NCI-H1105 (cell line): ENCODE data around the gene TARS3.

Source experiments
- DNase-seq: peaks from one replicate; lab custom pipeline; 2025; lab: John Stamatoyannopoulos, UW

The TARS3 gene

DNA sequence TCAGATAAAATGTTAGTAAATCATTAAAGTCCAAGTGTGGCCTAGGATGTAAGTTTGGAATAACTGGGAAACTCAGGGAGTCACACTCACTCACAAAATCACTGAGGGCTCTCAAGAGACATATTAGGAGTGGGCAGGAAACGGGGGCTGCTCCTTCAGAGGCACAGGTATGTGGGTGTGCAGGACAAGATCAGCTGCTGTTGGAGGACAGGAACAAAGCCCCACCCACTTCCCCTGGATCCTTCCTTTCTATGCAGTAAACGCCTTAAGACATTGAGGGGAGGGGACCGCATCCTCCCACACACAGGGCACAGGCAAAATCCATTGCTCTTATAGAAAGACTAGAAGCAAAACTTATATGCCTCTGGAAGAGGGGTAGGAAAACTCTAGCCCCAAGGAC lies 102.3 kb downstream of the TARS3 start:
- DNase-seq = no peak

DNA sequence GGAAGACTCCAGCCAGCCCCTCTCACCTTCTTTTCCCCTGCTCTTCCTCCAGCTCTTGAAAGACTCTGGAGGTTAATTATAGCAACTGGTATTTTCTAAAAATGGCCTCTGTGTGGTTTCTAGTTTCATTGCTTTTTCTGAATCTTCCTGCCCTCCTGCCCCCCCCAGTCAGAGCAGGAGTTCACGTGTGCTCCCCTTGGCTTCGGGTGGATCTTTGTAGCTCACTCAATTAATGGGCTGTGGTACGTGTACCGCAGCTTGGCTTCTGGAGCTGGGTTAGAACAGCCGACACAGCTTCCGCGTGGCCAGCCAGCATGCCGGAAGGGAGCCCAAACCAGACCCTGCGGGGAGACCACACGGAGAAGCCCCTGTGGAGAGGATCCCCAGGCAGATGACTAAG lies 103.6 kb downstream of the TARS3 start:
- no peak for DNase-seq

DNA sequence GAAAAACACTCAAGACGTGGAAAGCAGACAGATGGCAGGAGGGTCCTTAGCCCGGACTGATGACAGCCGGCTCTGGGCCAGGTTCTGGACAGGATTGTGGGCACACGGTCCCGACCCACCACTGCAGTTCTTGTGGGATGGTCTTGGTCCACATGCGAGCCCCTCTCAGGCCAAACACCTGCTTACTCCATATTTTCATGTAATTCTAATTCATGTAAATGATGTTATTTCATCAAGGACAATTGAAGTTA lies 104.7 kb downstream of the TARS3 start:
- no peak for DNase-seq

DNA sequence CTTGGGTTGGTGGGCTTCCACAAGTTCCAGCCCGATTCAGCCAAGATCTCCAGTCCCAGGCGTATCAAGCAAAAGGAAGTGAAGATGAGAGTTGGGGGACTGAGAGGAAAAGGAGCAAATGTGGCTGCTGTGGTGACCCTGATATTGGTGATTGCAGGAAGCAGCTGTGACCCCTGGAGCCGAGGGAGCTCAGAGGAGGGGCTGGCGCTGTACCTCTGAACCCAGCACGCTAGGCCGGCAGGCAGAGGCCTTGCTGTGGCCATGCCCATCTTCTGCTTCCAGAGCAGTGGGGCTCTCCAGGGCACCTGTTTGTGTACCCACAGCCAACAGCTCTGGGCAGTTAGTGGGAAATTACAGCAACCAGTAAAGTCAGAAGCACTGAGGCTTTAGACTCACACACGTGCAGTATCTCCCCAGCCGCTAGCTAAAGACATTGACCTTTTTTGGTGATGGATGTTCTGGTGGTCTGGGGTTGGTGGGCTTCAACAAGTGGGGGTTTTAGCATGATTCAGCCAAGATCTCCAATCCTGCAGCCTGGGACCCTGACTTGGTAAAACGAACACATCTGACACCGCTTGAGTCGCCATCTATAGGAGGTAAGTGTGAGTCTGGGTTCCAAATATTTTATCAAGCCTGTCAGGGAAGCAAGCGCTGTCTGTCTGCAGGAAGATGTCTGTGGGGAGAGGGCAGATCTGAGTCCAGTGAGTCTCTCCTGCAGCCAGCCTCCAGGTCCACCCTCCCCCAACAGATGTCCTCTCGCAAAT lies 105.2 kb downstream of the TARS3 start:
- DNase-seq = no peak

DNA sequence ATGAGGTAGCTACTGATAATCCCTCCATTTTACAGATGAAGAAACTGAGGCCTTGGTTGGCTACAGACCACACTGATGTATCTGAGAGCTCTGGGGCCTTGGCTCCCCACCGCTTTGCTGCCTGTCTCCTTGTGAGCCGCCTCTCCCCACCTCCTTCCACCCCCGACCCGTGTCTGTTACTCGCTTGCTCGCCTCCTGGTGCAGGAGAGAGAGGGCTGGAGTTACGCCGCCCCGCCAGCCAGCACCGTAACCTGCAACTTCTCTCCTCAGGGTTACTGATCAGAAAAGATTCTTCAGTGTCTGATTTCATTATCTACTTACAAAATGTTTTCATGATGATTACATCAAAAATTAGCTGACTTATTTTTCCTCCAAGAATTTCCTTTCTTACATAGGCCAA lies 106.2 kb downstream of the TARS3 start:
- DNase-seq = no peak

DNA sequence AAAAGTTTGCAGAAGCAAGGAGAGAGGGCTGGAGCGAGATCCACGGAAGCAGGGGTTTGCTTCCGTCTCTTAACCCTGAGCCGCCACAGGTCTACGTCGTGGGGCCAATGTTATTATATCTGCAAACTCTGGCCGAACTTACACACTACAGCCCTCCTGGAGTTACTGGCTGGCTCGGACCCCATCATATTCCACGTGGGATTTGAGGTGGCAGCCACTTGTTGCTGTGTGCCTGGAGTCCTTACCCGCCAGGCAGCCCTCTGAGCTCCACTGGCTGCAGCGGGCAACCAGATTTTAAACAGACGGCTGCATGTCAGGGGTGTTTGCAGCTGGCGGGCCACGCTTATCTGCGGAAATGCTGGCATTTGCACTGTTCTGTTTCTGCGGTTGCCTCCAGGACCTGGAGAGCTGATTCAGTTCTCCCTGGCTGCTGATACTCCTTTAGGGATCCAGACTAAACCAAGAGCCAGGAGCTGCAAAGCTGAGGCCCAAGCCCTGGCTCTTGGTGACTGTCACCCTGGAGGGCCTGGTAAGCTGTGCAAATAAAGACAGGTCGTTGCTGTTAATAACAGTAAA lies 106.8 kb downstream of the TARS3 start:
- DNase-seq = no peak

DNA sequence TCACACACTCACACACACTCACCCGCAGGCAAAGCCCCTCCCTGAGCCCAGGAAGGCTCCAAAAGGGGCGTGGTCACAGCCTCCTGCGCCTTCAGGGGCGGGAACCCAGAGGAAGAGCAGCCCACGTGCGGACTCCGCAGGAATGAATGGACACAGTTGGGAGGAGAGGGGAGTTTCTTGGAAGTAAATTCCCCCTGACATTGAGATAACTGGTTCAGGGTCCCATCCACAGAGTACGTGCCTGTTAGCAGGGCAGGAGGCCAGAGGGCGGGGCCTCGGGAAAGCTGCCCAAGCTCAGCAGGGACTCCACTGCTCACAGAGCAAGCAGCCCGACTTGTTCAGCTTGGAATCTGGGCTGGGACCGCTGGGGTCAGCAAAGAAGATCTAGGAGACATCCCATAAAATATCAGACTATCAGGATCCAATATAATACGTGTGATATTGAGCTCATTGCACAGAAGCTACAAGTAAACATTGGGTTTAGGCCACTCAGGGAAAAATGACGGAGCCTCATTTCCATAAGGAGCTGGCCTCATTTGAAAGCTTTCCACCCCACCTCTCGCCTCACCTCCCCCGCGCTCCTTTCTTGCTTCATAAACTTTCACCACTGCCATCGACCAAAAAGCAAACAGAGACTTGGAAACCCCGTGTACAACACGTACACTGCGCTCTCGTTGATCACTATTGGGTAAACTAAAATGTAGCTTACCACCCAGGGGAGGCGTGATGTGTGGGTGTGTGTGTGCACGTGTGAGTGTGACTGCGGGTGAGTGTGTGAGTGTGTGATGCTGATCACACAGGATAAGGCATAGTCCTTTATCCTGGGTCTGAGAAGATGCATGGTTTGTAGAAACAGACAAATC lies 108.1 kb downstream of the TARS3 start:
- peak; percentile 14 for DNase-seq

DNA sequence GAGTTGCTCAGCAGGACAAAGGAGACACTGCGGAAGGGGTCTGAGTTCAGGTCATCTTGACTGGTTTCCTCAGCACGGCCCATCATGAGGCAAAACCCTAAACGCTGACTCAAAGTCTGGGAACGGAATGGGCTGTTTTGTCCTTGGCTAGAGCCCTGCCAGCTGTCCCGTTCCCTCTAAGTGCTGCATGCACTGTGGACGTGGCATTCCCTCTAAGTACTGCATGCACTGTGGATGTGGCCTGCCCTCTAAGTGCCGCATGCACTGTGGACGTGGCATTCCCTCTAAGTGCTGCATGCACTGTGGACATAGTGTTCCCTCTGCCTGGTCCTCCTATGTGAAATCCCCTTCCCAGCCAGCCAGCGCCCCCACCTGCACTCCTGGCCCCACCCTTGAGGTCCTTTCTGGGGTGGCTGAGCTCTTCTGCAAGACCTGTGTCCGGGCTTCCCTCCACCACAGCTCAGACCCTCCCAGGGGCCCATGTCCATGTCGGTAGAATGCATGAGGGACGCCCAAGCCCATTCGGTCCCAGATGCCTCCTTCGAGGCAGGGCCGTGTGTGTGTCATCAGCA lies 108.8 kb downstream of the TARS3 start:
- DNase-seq = no peak

DNA sequence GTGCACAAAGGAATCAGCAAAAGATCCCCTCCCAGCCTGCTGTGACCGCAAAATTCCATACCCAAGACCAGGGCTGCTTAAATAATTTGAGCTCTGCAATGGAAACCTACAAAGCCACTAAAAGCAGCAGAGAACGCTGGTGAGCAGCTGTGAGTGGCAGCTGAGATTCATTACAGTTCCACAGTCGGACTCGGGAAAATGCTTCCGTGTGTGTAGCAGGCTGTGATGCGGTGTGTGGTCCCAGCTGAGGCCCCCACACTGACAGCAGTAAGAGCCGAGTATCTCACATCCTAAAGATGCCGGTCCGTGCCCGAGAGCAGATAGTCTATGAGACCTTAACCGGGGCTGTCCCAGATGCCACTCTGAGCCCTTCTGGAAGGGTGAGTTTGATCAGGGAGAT lies 109.5 kb downstream of the TARS3 start:
- DNase-seq = no peak

DNA sequence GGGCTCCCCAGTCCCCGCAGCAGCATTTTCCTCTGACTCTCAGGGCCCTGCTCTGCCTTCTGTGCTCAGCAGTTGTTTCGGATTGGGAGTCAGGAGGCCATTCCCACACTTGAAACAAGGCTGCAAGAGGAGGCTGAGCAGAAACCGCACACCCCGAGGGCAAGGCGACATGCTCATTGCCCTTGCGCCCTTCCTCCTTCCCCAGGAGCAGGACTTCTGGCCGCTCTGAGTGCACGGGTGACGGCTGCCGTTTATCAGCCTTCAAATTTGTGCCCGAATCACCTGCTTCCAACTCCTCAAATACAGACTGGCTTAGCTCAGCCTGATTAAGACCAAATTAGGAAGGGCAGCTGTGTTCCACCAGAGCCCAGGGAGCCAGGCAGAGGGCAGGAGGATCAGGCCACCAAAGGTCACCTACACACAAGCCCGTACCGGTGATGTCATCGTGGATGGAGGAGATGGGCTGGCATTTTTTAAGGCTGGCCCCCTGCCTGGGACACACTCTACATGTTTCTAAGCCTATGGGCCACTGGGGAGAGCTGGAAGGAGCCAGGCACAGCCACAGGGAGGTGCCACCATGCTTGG lies 110.2 kb downstream of the TARS3 start:
- no peak for DNase-seq

DNA sequence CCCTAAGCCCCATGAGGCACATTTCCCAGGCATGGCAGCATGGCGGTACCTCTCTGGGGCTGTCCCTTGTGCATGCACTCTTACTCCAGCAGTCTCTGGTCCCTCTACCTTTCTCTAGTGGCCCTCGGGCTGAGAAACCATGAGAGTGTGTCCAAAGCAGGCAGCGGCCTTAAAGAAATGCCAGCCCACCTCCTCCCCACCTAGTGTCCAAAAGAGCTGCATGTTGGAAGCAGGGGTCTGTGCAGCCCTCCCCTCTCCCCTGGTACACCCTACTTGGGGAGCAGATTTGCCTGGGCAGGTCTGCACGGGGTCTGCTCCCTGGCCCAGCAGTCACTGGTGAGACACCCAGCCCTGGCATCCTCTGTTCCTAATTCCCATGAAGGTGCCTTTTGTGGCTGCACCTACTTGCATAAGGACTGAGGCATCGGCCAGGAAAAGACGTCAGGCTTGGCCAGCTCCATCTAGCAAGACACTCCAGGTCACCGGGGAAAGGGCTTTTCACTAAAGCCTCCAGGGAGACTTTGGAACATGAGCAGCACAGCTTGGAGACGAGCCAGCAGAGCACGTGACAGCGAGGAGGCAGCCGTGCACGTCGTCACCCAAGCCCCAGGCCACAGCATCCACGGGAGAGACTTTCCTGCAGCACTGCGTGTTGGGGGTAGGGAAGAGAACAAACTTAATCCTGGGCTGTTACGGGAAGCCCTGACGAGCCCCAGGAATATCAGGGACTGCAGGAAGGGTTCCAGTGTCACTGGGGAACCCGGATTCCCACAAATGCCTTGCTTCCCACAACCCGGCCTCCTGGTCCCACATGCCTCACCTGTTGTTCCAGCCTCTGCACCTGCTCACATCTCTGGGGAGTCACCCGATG lies 110.9 kb downstream of the TARS3 start:
- peak; percentile 86 for DNase-seq

DNA sequence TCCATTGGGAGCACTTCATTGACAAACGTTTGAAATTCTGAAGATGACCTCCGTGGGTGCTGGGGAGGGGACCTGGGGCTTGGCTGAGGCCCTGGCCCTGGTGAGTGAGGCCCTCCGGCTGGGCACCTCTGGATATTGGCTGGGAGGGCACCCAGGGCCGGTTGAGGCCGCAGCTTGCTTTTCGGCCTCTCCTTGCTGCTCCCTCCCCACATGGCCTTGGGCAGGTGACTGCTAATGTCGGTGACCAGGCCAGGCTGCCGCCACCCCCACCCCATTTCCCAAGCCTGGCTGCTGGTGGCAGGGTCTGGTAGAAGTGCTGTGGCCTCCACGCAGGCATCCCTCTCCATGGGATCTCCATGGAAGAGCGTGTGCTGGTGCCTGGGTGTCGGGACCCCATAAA lies 111.6 kb downstream of the TARS3 start:
- no peak for DNase-seq

DNA sequence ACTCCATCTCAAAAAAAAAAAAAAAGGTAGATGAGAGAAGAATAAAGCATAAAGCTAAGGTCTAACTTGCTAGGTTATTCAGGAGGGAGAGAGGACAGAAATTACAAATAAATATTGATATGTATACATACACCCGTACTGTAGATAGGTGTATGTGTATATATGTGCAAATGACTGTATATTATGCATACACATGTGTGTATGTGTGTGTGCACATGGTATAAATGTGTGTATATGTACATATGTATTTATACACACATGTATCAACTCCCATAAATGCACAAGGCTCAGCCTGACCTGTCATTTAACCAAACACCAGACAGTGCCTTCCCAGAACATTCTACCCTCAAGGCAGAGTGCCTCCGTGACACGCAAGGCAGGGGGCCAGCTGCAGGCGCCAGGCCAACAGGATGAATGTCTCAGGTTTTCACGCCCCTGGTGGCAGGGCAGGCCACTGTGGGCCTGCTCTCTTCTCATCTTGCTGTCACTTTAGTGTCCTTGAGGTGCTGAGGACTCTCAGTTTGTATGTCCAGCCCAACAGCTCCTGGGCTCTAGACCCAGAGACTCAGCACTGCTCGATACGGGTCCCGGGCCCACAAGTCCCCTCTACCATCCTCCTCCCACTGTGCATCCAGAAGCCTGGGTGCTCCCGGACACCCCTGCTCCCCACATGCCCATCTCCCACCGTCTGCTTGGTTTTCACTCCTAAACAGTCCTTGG lies 112.5 kb downstream of the TARS3 start:
- DNase-seq = no peak

DNA sequence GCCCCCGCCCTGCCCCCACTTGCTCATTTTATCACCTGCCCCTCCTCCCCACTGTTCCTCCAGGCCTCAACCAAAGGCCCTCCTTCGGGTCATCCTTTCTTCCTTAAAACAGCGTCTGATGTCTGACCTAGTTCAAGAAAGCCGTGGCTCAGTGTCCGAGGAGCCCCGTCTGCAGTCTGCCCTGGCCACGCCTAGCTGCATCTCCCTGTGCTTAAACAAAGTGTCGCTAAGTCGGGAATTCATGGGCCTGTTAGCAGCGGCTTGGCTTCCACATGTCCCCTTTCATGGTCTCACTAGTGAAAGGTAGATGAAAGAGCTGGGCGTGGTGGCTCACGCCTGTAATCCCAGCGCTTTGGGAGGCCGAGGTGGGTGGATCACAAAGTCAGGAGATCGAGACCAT lies 113.3 kb downstream of the TARS3 start:
- no peak for DNase-seq

DNA sequence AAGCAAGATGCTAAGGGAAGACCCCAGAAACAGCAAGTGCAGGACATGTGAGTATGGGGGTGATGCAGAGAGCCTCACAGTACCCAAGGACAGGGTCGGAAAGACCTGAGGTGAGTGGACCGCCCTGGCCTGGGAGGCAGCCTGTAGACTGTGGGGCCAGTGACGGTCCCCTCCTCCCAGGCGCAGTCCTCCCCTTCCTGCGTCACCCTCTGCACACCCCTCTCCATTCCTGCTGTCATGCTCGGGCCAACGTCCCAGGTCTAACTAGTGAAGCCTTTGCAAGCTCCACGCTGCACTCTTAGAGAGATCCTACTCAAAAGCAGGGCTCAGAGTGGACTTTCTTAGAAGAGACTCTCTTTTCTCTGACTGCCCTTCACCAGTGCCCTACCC lies 113.7 kb downstream of the TARS3 start:
- no peak for DNase-seq

DNA sequence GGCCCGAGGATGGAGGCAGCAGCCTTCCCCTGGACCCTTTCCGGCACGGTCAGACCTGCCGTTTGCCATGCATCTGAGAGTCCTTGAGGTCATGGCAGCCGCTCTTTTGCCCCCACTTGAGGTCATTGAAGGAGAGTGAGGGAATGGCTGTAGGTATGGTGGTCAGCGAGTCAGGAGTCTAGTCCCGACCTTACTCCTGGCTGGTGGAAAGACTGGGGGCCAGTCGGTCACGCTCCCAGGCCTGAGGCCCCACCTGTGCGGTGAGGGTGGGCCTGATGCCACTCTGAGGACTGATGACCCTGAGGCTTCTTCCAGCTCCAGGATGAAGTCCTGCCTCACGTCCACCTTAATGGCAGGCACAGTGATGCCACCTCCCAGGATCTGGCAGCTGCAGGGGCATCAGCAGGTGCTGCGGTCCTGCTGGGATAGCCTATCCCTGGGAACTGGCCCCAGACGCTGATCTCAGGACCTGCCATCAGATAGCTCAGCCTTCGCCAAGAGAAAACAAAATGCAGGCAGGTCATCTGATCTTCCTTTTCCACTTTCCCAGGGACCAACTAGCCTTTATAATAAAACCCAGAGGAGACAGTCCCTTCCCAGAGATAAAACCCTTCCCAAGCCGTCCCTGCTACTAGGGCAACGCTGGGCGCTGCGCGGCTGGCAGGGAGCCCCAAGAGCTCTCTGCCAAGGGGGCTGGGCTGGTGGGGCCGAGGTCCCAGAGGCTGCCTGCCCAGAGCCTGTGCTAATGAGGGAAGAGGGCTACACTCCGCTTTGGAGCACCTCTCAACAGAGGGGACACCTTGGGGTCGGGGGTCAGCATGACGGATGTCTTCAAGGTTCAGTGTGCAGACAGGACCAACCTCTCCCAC lies 114.3 kb downstream of the TARS3 start:
- no peak for DNase-seq

DNA sequence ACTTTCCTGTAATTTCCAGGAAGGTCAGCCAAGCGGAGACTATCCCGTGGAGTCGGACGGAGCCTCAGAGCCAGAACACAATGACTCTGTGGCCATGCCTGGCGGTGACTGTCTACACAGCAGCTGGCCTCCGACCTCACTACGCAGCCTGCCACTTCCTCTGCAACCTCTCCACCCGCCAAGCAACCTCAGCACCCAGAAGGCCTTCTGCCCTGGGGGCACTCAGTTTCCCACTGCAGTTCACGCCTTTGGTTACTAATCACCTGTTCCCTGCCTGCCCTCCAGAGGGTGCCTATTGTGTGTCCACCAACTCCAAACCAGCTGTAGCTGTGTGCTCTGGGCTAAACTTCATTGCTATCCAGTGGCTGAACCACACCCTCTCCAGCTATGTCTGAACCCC lies 116.1 kb downstream of the TARS3 start:
- no peak for DNase-seq

DNA sequence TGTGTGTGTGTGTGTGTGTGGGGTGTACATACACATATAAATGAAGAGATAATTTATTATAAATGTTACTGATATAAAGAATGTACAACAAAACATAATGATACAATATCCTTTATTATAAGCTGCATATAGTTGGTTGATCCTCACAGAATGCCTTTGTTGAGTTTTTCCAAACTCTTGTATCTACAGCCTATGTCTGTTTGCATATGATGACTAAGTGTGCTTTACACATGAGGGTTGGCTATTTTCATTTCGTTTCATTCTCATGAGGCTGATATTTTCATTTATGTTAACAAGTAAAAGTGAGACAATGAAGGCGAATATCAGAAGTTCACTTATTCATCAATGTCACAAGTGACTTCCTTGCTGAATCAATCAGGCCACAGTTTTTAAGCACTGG lies 117.2 kb downstream of the TARS3 start:
- DNase-seq = no peak

DNA sequence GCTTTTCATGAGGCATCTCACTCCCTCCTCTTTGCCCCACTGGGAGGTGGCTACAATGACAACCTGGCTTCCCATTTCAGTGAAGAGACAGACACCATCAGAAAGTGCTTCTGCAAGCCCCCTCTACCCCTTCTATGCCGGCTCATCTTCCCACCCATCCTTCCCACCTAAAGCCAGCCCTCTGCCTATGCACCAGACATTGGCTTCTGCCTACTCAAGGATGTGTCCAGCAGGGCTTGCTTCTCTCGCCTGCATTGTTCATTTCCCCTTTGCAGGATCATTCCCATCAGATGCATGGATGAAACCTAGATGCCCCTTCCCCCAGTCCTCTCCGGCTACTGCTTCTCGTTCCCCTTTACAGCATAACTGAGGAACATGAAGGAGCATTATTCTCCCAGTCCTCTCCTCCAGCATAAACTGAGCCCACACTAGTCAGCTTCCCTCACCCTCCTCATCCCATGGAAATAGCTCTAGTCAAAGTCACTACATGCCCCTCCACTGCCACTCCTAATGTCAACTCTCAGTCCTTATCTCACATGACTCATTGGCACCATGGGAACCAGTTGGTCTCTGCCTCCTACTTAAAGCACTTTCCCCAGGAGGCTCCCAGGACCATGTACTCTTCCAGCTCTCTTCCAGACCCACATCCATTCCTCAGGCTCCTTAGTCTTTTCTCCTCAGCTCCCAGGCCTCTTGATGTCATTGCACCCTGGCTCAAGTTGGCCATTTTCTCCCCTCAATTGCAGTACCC lies 120.0 kb downstream of the TARS3 start:
- no peak for DNase-seq
